HL-60/S4 treated with phorbol 12-myristate 13-acetate at 8.2 ng/mL for 4 days and 3 days (cell line): ENCODE measurements around the gene KCNH8.

ENCODE experiments used
- in situ Hi-C: fragments of 300-500 bp; cut with MboI; formaldehyde crosslinking; loops from 2 replicates; pipeline ENCODE4 v1.15.0; 2022; ENCODE audit warnings: low sequenced_read_pairs

KCNH8 gene

GRCh38 chr3:19348941-19349564 is 200.7 kb downstream of the KCNH8 start:
- in situ Hi-C loops: no loop called here

GRCh38 chr3:19357947-19358346 is 209.6 kb downstream of the KCNH8 start:
- in situ Hi-C loops: no loop called here

GRCh38 chr3:19363071-19363470 is 214.8 kb downstream of the KCNH8 start:
- in situ Hi-C loops: no loop called here

GRCh38 chr3:19364148-19364547 is 215.8 kb downstream of the KCNH8 start:
- in situ Hi-C loops: no loop called here

- in situ Hi-C loops: no loop called here
Observed at GRCh38 chr3:19365471-19365870, 217.2 kb downstream of the KCNH8 start.

GRCh38 chr3:19384868-19385267 is 236.6 kb downstream of the KCNH8 start:
- in situ Hi-C loops: no loop called here

- in situ Hi-C loops: no loop called here
Observed at GRCh38 chr3:19392150-19392549, 243.8 kb downstream of the KCNH8 start.

GRCh38 chr3:19394946-19395345 is 246.6 kb downstream of the KCNH8 start:
- in situ Hi-C loops: no loop called here

GRCh38 chr3:19396726-19397125 is 248.4 kb downstream of the KCNH8 start:
- in situ Hi-C loops: no loop called here

GRCh38 chr3:19399356-19399755 is 251.0 kb downstream of the KCNH8 start:
- in situ Hi-C loops: no loop called here

GRCh38 chr3:19399836-19400235 is 251.5 kb downstream of the KCNH8 start:
- in situ Hi-C loops: no loop called here

GRCh38 chr3:19420159-19420558 is 271.8 kb downstream of the KCNH8 start:
- in situ Hi-C loops: no loop called here

- in situ Hi-C loops: no loop called here
Observed at GRCh38 chr3:19425825-19426224, 277.5 kb downstream of the KCNH8 start.

- in situ Hi-C loops: no loop called here
Observed at GRCh38 chr3:19427422-19428149, 279.3 kb downstream of the KCNH8 start.

- in situ Hi-C loops: no loop called here
Observed at GRCh38 chr3:19428729-19429128, 280.4 kb downstream of the KCNH8 start.

- in situ Hi-C loops: no loop called here
Observed at GRCh38 chr3:19432669-19433068, 284.4 kb downstream of the KCNH8 start.

- in situ Hi-C loops: no loop called here
Observed at GRCh38 chr3:19436746-19437145, 288.4 kb downstream of the KCNH8 start.

GRCh38 chr3:19439944-19440343 is 291.6 kb downstream of the KCNH8 start:
- in situ Hi-C loops: no loop called here

- in situ Hi-C loops: no loop called here
Observed at GRCh38 chr3:19446138-19446537, 297.8 kb downstream of the KCNH8 start.

GRCh38 chr3:19446687-19447086 is 298.4 kb downstream of the KCNH8 start:
- in situ Hi-C loops: no loop called here

GRCh38 chr3:19455546-19455945 is 307.2 kb downstream of the KCNH8 start:
- in situ Hi-C loops: no loop called here

GRCh38 chr3:19456738-19457137 is 308.4 kb downstream of the KCNH8 start:
- in situ Hi-C loops: no loop called here

GRCh38 chr3:19457449-19457848 is 309.1 kb downstream of the KCNH8 start:
- in situ Hi-C loops: no loop called here
